ENCODE data around the gene AKT1.
"Not testable (repeated sequence)": the region's sequence is repeated elsewhere in the genome, so short reads cannot be mapped to it uniquely, and the experiment has no call there.

AKT1 gene

DNA sequence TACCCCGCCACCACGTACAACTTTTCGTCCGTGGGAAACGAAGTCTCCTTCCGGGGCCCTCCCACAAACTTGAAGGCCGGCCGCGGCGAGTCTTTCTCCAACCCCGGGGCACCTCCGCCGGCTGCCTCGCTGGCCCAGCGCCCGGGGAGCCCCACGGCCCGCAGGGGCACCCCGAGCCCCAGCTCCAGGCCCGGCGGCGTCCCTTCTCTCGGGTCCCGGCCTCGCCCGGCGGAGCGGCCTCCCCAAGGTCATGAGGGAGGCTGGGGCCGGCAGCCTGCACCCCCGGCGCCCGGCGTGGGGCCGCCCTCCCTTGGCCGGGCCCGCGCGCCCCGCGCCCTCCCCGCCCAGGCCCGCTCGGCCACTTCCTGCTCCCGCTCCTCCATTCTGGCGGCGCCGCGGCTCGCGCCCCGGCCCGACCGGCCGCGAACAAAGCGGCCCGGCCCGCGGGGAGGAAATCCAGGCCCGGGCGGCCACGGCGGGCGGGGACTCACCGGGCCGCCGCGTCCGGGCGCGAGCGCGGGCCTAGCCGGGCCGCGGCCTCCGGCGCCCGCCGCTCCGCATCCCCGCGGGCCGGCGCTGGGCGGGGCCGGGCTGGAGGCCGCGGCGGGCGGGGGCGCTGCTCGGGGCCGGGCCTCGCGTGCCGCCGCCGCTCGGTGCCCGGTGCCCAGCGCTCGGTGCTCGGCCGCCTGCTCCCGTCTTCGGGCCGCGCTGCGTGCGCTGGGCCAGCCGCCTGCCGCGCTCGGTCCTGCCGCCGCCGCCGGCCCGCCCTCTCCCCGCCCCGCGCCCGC is at the start of gene AKT1:
Gene AKT1 (minus strand): TSS at position 756 of the 788 bp plus-strand sequence. CDS start 3,105 bp downstream, outside the sequence.
- DNase-seq (ENCODE audit: low read depth): no peak

DNA sequence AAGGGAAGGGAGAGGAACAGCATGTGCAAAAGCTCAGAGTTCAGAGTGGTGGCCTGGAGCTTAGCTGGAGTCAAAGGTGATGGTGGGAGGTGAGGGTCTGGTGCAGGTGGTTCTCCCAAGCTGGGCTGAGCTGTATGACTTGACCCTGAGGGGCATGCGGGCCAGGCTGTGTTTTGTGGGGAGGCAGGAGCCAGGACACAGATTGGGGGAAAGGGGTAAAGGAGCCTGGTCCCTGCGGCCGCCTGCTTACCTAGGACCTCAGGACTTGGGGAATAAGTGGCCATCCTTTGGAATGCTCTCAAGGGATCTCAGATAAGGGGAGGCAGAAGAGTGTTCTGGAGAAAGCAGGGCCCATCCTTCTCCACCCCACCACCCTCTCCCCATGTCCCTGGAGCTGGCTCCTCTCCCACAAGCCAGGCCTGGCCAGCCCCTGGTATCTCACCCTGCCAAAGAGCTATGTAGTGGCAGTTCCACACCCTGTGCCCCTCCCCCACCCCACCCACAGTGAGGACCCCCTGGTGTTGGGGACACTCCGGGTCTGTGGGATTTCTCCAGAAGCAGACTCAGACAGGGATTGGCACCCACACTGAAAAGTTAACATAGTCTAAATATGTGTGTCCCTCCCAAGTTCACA is 49.6 kb upstream of the AKT1 start:
- DNase-seq (ENCODE audit: low read depth): no peak

DNA sequence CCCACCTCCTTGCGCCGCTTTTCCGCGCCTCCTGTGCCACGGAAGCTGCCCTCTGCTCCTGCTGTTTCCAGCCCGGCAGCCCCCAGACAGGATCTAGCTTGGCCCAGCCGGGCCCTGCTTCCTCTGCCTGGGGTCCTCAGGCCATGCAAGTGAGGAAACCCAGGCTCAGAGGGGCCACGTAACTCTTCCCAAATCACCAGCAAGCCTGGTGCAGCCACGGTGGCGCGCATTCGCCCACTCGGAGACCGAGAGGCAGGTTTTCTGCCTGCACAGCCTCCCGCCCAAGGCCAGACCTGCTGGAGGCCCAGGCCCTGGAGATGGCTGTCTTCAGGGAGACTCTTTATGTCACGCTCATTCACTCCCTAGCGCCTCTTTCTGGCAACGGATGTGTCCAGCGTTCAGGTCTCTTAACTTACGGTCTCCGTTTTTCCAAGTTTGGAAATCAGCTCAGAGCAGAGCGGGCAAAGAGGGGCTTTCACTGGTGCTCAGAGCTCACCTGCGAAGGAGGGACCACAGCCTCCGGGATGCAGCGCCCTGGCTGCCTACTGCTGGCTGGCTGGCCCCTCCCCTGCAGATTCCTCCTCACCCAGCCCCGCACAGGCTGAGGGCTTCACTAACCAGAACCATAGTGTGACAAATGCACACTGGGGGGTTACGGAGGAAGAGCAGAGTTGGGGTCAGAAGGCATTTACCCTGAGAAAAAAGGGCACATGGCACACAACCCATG is 48.9 kb upstream of the AKT1 start:
- DNase-seq (ENCODE audit: low read depth): no peak

DNA sequence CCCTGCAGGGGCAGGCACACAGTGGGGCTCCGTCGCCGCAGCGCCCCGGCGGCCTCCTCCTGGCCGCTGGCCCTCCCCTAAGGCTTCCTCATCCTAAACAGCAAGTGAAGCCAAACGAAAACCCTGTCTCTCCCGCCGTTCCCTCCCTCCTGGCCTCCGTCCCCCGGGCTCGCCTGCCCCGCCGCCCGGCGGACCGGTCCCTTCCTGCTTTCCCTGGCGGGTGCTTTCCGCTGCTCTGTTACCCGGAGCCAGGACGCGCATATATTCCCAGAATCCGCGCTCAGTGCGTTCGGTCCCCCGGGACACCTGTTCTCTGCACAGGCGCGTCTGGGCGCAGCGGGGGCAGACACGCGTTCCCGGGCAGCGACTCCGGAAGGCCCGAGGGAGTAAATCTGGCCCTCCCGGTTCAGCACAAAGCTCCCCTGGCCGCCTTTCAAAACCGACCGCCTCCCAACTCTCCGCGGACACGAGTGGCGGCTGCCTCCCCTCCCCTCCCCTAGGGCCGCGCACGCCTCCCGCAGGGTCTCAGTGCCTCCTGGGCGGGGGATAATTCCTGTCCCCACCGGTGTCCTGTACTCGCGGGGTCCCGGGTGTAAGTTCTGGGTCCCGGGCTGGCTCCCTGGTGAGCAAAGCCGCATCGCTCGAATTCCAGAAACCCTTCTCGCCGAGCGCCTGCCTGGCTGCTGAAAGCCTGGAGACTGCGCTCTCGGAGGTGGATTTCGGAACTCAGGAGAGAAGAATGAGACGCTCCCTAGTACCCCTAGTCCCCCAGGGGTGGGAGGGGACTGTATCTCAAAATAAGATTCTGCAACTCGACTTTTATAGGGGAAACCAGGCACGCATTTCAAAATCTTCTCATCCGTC is 48.1 kb upstream of the AKT1 start:
- DNase-seq (ENCODE audit: low read depth): no peak

DNA sequence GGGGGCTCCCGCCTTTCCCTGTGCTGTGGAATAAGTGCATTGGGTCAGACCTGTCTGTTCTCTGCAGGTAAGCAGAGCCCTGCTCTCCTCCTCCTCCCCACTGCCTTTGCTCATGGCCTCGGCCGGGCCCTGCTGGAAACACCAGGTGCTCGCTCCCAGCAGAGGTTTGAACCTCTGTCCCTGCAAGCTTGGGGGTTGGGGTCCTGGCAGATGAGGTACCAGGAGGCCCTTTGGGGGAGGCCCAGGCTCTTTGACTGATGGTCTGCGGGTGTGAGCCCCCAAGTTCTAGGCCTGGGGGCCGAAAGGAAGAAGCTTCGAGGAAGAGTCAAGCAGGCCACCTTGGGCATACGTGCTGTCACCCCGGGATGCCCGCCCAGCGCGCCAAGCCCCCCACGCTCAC is 47.5 kb upstream of the AKT1 start:
- no peak for DNase-seq (ENCODE audit: low read depth)

DNA sequence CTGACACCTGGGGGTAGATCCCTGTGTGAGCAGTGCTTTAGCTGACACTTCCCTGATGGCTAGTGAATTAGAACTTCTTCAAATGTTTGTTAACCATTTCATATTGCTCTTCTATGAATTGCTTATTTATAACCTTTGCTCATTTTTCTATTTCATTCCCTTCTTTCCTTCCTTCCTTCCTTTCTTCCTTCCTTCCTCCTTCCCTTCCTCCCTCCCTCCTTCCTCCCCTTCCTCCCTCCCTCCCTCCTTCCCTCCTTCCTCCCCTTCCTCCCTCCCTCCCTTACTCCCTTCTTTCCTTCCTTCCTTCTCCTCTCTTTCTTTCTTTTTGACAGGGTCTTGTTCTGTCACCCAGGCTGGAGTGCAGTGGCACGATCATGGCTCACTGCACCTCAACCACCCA is 46.2 kb upstream of the AKT1 start:
- DNase-seq (ENCODE audit: low read depth): no peak

DNA sequence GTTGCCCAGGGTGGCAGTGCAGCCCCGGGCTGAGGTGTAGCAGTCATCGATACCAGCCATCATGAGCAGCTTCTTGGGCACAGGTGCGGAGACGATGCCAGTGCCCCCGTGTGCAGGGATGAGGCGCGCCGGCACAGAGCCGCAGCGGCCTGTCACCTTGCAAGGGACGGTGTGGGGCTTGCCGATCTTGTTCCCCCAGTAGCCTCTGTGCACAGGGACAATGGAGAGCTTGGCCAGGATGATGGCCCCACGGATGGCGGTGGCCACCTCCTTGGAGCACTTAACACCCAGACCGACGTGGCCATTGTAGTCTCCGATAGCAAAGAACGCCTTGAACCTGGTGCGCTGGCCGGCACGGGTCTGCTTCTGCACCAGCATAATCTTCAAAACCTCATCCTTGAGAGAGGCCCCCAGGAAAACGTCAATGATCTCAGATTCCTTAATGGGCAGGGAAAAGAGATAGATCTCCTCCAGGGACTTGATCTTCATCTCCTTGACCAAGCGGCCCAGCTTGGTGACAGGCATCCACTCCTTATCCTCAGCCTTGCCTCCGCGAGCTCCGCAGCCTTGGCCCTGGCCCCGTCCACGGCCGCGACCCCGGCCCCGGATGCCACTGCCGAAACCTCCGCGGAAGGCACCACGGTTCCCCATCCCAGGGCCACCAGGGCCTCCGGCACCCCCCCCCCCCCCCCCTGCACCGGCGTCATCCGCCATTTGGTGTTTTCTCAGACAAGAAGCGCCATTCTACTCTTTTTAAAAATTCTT is 40.8 kb upstream of the AKT1 start:
- not testable (repeated sequence) for DNase-seq (ENCODE audit: low read depth)

DNA sequence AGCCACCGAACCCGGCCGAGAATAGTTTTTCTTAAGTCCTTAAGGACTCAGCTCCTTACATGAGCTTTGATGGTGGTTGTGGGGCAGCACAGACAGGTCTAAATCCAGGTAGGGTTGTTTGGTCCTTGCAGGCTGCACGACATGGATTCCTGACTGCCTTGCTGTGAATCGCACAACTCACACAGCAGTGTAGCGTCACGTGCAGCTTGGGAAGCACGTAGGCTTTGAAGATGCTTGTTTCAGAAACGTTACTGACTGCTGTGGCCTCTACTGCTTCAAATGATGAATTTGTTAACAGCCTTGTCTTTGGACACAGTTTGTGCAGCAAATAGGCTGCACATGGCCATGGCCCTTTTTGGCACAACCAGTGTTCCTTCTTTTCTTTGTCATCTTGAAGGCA is 35.2 kb upstream of the AKT1 start:
- no peak for DNase-seq (ENCODE audit: low read depth)

DNA sequence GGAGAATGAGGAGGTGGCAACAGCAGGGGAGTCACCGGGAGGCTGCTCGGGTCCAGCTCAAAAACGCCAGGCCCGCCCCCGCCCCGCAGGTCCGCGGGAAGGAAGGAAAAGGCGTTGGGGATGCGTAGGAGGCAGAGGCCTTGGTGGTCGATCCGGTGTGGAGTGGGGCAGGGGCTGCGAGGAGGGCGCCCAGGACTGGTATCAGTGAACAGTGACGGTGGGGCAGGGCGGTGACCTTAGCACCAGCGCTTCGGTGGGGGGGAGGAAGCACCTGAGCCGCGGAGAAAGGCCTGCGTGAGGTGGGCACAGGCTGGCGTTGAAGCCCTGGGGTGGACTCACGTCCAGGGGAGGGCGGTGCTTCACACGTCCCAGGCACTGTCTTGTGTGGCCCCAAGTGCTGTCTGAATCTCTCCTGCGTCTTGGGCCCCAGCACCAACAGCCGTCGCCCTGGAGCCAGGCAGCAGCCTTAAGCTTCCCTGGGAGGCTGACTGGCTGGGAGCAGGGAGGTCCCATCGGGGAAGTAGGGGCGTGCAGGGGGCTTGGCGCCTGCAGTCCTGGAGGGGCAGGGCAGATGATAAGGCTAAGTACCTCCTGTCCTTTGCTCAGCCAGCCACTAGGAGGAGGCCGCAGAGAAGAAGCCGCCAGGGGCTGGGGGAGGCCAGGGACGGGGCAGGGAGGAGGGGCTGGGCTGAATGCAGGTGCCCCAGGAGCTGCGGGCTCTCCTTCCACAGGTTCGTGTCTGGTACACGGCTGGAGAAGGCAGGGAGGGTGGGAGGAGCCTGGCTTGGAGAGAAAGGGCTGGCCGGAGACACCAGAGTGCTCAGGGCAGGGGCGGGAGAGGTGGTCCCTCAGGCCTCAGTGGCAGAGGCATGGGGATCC is 31.9 kb upstream of the AKT1 start:
- no peak for DNase-seq (ENCODE audit: low read depth)

DNA sequence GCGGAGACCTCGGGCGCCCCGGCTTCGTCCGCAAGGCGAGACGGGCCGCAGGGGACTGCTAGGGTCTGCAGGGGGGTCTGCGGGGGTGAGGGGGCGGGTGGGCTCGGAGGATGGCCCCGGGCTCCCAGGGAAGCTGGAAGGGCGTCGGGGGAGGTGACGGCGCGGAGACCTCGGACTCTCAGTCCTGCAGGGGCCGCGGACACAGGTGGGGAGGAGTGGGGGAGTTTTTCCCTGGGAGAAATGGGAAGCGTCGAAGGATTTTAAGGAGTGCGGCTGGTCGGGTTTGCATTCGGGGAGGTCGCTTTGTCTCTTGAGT is 31.3 kb upstream of the AKT1 start:
- no peak for DNase-seq (ENCODE audit: low read depth)

DNA sequence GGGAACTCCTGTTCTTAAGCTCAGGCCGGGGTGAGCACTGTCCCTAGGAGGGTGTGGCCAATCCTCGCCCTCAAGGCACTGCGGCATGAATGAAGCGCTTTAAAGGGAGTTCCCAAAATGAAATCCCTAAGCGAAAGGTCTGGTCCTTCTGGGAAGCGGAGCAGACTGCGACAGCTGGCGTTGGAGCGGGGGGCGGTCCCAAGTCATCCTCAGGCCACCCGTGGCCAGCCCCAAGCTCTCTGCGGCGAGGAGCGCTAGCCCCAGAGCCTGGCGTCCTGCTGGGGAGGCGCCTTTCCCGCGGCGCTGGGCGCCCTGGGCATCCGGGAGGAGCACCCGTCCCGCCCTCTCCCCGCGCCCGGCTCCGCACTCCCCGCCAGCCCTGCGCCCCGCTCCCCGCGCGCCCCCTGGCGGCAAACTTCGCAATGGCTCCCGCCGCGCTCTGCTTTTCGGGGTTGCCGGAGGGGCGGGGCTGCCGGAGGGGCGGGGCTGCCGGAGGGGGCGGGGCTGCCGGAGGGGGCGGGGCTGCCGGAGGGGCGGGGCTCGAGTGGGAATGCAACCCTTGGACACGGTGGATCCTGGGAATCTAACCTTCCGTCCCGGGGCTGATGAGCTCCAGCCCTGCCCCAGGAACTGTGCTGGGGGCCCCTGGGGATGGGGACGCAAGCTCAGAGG is 30.8 kb upstream of the AKT1 start:
- DNase-seq (ENCODE audit: low read depth): peak; percentile 87

DNA sequence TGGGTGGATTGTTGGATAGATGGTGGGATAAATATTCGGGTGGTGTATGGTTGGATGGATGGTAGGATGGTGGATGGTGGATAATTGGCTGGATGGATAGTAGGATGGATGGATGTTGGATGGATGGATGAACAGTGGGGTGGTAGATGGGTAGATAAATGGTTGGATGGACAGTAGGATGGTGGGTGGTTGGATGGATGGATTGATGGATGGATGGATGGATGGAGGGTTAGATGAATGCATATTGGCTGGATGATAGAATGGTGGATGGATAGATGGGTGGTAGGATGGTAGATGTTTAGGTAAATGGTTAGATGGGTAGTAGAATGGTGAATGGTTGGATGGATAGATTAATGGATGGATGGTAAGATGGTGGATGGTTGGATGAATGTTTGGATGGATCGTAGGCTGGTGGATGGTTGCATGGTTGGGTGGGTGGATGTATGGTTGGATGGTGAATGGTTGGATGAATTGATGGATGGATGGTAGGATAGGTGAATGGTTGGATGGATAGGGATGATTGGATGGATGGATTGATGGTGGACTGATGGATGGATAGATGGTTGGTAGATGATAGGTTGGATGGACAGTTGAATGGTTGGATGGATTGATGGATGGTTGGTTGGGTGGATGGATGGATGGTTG is 28.9 kb upstream of the AKT1 start:
- DNase-seq (ENCODE audit: low read depth): no peak

DNA sequence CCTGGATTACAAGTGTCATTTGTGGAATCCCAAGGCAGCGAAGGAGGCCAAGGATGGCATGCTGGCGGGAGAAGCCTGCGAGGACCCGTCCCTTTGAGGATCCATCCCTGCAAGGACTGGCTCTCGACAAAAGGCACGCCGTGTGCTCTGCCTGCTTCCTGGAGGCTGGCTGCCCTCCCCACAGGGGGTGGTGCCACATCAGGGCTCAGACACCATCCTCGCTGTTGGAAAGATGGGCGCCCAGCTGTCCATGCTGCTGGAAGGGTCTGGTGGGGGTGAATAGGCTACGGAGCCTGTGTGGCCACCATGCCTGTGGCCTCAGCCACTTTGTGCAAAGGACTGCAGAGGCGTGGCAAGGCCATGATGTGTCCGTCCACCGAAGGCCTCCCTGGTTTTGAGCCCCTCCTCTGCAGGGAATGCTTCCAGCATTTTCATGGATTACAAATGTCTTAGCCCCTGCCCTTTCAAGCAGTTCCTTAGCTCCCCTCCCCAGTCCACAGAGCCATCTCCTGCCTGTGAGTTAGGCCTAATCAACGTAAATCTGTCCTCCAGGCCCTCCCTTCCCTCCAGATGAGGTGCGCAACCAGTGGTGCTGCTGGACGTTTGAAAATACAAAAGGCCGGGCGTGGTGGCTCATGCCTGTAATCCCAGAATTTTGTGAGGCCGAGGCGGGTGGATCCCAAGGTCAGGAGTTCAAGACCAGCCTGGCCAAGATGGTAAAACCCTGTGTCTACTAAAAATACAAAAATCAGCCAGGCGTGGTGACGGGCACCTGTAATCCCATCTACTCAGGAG is 27.5 kb upstream of the AKT1 start:
- no peak for DNase-seq (ENCODE audit: low read depth)

DNA sequence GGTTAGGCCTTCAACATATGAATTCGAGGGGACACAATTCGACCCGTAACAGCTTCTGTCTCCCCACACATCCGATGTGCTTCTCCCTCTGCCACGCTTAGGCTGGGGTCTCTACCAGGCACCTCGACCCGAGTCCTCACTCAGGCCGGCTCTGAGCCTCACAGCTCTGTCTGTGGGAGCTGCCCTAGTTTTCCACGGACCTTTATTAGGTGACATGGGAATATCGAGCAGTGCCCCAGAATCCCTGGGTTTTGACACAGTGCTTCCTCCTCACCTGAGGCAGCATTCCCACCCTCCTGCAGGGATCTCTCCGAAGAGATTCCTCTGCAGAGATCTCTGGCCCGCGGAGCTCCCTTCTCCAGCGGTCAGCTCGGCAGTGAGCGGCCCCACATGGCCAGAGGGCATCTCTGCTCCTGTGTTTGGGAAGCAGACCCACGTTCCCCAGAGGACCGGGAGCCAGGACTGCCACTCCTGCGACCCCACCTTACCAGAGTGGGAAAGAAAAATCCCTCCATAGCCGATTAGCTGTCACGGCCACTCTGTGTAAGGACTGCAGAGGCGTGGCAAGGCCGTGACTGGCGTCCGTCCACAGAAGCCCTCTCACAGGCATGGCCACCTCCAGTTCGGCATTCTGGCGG is 26.5 kb upstream of the AKT1 start:
- no peak for DNase-seq (ENCODE audit: low read depth)

DNA sequence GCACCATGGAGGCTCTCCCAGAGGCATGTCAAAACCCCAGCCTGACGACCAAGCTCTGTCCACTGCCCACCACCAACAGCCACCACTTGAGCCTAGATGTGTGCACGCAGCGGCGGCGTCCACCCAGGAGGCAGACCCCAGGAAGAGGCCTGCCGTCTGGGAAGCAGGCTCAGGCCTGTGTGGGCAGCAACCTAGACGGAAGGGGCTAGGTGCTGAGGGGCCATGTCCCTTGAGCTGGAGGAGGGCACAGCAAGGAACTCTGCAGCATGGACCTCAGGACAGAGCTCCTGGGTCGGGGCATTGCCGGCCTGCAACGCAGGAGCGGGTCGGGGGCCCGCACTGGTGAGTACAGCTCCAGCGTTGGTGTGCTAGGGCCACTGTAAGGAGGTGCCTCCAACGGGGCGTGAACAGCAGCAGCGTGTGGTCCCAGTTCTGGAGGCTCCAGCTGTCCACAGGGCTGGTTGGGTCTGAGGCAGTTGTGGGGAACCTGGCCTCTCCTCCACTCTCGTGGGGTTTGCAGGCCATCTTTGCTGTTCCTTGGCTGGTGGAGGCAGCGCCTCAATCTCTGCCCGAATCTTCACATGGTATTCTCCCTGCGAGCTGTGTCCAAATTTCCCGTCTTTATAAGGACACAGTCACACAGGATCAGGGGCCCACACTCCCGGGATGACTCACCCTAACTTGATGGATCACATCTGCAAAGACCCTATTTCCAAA is 25.8 kb upstream of the AKT1 start:
- no peak for DNase-seq (ENCODE audit: low read depth)

DNA sequence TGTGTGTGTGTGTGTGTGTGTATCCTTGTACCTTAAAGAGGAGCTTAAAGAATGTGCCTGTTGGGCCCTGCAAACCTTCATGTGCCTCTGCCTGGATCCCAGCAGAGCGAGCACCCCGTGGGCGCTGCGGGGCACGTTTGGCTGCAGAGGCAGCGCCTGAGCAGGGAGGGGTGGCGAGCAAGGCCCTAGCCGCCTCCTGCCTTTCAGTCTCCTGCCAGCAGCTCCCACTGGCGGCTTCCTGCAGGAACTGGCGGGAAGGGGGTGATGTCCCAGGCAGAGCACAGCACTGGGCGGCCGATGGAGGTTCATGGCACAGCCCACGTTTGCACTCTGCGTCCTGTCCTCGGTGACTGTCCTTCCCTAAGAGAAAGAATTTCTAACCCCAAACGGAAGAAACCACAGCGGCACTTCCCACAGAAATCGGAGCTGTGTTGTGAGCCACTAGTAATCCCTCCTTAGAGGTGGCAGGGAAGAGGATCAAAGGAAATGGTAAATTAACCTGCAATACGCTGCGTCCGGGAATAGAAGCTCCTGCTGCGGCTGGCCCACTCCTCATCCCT is 25.2 kb upstream of the AKT1 start:
- DNase-seq (ENCODE audit: low read depth): no peak

DNA sequence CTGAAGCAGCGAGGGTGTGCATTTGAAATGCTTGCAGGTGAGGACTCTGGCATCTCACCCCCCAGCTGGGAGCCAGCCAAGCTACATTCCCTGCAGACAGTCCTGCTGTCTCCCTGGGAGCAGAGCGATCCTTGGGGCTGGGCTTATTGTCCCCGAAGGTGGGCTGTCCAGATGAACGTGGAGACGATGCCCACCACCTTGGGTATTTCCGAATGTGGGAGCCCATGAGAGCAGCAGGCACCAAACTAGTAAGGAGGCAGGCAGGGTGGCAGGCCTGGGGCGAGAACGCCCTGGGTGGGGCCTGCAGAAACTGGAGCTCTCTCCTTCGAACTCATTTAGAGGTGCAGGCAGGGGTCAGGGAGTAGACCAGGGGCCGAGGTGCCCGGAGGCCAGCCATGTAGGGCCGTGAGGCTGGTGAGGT is 23.8 kb upstream of the AKT1 start:
- DNase-seq (ENCODE audit: low read depth): no peak
